Omental fat pad (tissue), 4 donors: ENCODE measurements around the gene RAB17. TPM values are rescaled to one million over a fixed set of nuclear protein-coding genes. Genes with fewer than 3 reads are reported as not detected.

Experiments
- ATAC-seq: fragments of 150-250 bp; one replicate; pipeline ENCODE4 v1.9.1; 2016; ENCODE audit warnings: mild to moderate bottlenecking, moderate library complexity; ENCODE audit not compliant: low FRiP score
- DNase-seq: peaks from one replicate; pipeline ENCODE4 v3.0.0-alpha.2; 2019; ENCODE audit warnings: low spot score
- total RNA-seq, 4 donors: library from RNA; depleted of rRNA; stranded (reverse); fragments of >200 nt; gene quantifications; one replicate each; pipeline ENCODE4 v1.1.0, GENCODE V29; 2016
- TF ChIP-seq, protein P1 (sequence below), 3 donors: fragments of 450-650 bp; IDR thresholded peaks; one replicate each; pipeline ENCODE4 v1.5.1; 2016 to 2017; ENCODE audit warnings: antibody characterized with exemption in 3 of 3, mild to moderate bottlenecking in 3 of 3, moderate library complexity in 2 of 3

The RAB17 gene
- total RNA-seq, 4 donors from 2014 or later = 0.84 to 8.6 (median 3.5) TPM; not detected in 1

GRCh38 chr2:237549216-237549615 lies 41.3 kb downstream of the RAB17 start:
- ATAC-seq = no peak
- no peak for DNase-seq

DNA sequence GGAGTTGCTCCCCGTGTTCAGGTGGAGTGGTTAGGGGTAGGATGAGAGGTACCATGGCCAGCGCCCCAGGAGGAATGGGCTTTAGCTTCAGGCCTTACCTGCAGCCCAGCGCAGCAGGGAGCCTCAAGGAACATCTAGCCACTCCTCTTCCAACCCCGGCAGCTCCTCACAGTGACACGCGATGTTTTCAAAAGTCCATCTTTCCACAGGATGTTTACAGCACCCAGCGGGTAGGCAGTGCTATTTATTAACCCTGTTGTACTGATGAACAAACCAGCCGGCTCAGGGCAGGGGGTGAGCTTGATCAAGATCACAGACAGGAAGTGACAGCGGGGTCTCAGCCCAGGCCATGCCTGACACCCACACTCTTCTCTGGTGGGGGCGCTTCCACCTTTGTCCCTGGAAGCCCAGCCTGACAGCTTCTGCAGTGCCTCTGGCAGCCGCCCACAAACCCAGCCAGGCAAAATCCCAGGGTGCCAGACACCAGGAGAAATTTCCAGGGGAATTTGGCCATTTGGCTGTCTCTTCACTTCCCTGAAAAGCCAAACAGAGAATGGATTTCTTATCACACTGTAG lies 42.6 kb downstream of the RAB17 start:
- TF ChIP-seq, protein P1, sequence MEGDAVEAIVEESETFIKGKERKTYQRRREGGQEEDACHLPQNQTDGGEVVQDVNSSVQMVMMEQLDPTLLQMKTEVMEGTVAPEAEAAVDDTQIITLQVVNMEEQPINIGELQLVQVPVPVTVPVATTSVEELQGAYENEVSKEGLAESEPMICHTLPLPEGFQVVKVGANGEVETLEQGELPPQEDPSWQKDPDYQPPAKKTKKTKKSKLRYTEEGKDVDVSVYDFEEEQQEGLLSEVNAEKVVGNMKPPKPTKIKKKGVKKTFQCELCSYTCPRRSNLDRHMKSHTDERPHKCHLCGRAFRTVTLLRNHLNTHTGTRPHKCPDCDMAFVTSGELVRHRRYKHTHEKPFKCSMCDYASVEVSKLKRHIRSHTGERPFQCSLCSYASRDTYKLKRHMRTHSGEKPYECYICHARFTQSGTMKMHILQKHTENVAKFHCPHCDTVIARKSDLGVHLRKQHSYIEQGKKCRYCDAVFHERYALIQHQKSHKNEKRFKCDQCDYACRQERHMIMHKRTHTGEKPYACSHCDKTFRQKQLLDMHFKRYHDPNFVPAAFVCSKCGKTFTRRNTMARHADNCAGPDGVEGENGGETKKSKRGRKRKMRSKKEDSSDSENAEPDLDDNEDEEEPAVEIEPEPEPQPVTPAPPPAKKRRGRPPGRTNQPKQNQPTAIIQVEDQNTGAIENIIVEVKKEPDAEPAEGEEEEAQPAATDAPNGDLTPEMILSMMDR (IDR thresholded peaks at IDR 0.05) = no peak
- no peak for DNase-seq
- no peak for ATAC-seq

More at GRCh38 chr2:237549216-237549615, 41.3 kb downstream of the RAB17 start:
- TF ChIP-seq, protein P1 (IDR thresholded peaks at IDR 0.05) = no peak

GRCh38 chr2:237546876-237547395 lies 43.6 kb downstream of the RAB17 start:
- DNase-seq (no peak), ATAC-seq (no peak)
- TF ChIP-seq, protein P1 (IDR thresholded peaks at IDR 0.05) = no peak

DNA sequence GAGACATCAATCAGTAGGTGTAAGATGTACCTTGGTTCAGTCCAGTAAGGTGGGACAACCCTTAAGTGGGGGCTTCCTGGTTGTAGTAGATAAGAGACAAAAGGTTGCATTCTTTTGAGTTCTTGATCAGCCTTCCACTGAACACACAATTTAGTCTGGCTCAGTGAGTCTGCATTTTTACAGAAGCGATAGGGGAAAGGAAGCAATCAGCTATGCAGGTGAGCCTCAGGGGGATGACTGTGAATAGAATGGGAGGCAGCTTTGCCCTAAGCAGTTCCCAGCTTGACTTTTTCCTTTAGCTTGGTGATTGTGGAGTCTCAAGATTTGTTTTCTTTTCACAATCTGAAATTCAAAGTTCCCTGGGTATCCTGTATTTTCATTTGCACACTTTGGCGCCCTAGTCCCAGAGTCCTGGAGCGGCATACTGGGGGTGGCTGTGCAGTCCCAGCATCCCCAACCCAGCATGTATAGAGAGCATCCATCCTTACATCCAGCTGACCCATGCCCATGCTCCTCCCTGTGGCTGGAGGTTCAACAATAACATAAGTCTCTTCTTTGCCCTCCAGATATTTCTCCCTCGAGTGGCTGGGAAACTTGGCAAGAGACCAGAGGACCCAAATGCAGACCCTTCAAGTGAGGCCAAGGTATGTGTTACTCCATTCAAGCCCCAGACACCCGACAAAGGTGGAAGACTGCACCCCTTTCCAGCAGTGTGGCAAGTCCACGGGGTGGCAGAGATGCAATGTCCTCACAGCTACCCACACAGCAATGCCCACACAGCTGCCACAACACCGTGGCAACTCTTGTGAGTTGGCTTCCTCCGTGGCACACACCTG lies 44.3 kb downstream of the RAB17 start:
- ATAC-seq (no peak), DNase-seq (no peak)
- TF ChIP-seq, protein P1 (IDR thresholded peaks at IDR 0.05) = no peak

DNA sequence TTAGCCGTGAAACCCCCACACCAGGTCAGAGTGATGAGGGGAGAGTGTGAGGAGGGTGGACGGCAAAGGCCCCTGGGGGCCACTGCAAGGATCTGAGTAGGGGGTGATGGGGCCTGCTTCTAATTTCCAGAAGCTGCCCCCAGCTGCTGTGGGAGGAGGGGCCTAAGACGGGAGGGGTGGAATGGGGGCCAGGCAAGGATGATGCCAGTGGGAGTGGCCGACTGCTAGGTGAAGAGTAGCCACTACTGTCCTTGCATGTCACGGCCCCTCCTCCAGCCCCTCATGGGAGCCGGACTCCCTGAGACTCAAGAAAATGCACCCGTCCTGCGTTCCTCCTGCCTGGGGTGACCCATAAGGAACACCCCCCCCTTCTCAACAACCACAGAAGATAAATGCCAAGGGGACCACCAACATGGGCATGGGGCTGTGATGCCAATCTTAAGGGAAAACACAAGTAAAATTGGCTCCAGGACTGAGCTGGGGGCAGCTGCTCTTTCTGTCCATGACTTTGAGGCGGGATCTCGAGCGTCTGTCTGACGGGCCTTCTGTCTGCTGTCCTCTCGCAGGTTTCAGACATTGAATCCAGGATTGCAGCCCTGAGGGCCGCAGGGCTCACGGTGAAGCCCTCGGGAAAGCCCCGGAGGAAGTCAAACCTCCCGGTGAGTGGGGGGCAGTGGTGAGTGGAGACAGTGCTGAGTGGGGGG lies 48.4 kb downstream of the RAB17 start:
- no peak for ATAC-seq
- TF ChIP-seq, protein P1 (IDR thresholded peaks at IDR 0.05) = no peak
- DNase-seq = no peak

DNA sequence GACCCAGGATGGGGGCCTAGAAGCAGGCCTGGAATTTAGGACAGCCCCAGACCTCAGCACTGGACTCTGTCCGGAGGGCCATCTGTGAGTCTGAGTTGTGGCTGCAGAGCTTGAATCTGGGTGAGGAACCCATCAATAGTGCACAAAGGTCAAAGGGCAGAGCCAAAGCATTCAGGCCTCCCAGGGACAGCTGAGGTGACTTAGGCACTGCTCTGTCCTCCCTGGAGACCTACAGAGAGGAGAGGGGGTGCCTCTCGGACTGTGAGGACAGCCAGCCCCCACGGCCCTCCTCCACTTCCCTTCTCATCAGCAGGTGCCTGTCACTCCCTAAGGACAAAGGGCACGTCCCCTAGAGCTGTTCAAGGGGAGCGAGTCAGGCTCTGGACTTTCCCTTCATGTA lies 49.3 kb downstream of the RAB17 start:
- DNase-seq = no peak
- TF ChIP-seq, protein P1 (IDR thresholded peaks at IDR 0.05) = no peak
- no peak for ATAC-seq
